Measurements from ENCODE around the gene LYPD6. TPM values are rescaled to one million over a fixed set of nuclear protein-coding genes. Genes with fewer than 3 reads are reported as not detected.

The LYPD6 gene
- total and polyA plus RNA-seq, 2 donors (not counting 1 experiment from before 2014, with no cell fraction given): not detected

DNA sequence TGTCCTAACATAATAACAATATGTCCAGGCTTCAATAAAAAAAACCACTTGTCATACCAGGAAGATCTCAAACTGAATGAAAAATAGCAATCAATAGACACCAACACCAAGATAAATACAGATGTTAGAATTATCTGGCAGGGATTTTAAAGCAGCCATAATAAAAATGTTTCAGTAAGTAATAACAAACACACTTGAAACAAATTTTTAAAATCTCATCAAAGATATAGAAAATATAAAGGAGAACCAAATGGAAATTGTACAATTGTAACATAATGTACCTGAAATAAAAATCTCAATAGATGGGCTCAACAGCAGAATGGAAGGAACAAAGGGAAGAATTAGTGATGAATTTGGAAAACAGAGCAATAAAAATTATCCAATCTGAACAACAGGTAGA, 128.1 kb downstream of the LYPD6 start:
- no peak overlapping the region for H3K4me2 ChIP-seq (replicated peaks; ENCODE audit: low read depth, low read length, poor library complexity, severe bottlenecking)
- TF ChIP-seq, protein P1, sequence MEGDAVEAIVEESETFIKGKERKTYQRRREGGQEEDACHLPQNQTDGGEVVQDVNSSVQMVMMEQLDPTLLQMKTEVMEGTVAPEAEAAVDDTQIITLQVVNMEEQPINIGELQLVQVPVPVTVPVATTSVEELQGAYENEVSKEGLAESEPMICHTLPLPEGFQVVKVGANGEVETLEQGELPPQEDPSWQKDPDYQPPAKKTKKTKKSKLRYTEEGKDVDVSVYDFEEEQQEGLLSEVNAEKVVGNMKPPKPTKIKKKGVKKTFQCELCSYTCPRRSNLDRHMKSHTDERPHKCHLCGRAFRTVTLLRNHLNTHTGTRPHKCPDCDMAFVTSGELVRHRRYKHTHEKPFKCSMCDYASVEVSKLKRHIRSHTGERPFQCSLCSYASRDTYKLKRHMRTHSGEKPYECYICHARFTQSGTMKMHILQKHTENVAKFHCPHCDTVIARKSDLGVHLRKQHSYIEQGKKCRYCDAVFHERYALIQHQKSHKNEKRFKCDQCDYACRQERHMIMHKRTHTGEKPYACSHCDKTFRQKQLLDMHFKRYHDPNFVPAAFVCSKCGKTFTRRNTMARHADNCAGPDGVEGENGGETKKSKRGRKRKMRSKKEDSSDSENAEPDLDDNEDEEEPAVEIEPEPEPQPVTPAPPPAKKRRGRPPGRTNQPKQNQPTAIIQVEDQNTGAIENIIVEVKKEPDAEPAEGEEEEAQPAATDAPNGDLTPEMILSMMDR (IDR thresholded peaks at IDR 0.05): no peak
- no peak for TF ChIP-seq EZH2 (IDR thresholded peaks at IDR 0.05; ENCODE audit: borderline replicate concordance, insufficient read depth, low read depth, low read length, poor library complexity, severe bottlenecking)
- Mint-ChIP-seq H3K27ac (no peak overlapping the region), H3K27me3 (no peaks in the 10 kb centered on the region), H3K9me3 (ENCODE audit: insufficient read depth) (peaks cover 7% of the 10 kb centered on the region), H3K4me1 (no peaks in the 10 kb centered on the region), H3K4me3 (no peak overlapping the region)
- no peaks in the 10 kb centered on the region for H3K79me2 ChIP-seq (ENCODE audit: control insufficient read depth, insufficient read depth, low read length)
- no peak overlapping the region for H3K27ac ChIP-seq (ENCODE audit: low read length in 2 of 2)
- no peak overlapping the region for H2AFZ ChIP-seq (ENCODE audit: insufficient read depth, low read depth, low read length, poor library complexity, severe bottlenecking)
- H3K4me3 ChIP-seq (ENCODE audit: control extremely low read depth in 1 of 5, extremely low read depth in 1 of 5, insufficient read depth in 1 of 5, low read depth in 2 of 5, low read length in 4 of 5): no peak overlapping the region
- intact Hi-C loops (cut with micrococcal nuclease): no loop called here
- no peaks in the 10 kb centered on the region for H3K36me3 ChIP-seq (replicated peaks in 1 of 2; ENCODE audit: control extremely low read depth in 1 of 2, control insufficient read depth in 1 of 2, extremely low read depth in 1 of 2, insufficient read depth in 2 of 2, low read length in 1 of 2)
- H3K4me1 ChIP-seq (ENCODE audit: control insufficient read depth in 2 of 2, insufficient read depth in 2 of 2, low read length in 2 of 2): no peaks in the 10 kb centered on the region
- no peak for ATAC-seq (ENCODE audit: low read depth)
- no peaks in the 10 kb centered on the region for H3K27me3 ChIP-seq (replicated peaks in 1 of 4; ENCODE audit: control extremely low read depth in 1 of 4, control insufficient read depth in 3 of 4, insufficient read depth in 4 of 4, low read length in 3 of 4)
- peaks cover 0 to 14% (median 2%) of the 10 kb centered on the region in 3 donors for H3K9me3 ChIP-seq (ENCODE audit: control extremely low read depth in 1 of 3, control insufficient read depth in 2 of 3, insufficient read depth in 1 of 3, low read length in 2 of 3)
- ChIA-PET POLR2A (no interaction called here), CTCF (no interaction called here)
- H4K20me1 ChIP-seq (ENCODE audit: control insufficient read depth, insufficient read depth, low read length, poor library complexity, severe bottlenecking): no peaks in the 10 kb centered on the region
- no peak overlapping the region for H3K9ac ChIP-seq (ENCODE audit: low read length)
- DNase-seq: no peak

DNA sequence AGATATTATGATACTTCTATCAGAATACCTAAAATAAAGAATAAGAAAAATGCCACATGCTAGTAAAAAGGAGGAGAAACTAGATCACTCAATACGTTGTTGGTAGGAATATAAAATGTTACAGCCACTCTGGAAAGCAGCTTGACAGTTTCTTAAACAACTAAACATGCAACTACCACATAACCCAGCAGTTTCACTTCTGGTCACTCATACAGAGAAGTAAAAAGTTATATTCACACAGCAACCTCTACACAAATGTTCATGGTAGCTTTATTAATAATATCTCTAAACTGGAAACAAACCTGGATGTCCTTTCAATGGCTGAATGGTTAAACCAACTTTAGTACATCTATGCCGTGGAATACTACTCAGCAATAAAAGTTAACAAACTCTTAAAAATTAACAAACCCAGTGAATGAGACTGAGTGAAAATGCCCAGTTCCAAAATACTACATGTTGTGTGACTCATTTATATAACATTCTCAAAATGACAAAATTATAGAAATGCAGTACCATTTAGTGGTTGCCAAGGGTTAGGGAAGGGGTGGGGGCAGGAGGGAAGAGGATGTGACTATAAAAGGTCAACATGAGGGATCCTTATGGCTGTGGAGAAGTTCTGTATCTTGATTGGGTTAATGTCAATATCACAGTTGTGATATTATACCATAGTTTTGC, 133.1 kb downstream of the LYPD6 start:
- no peaks in the 10 kb centered on the region for H3K36me3 ChIP-seq (replicated peaks in 1 of 2; ENCODE audit: control extremely low read depth in 1 of 2, control insufficient read depth in 1 of 2, extremely low read depth in 1 of 2, insufficient read depth in 2 of 2, low read length in 1 of 2)
- H3K27ac ChIP-seq (ENCODE audit: low read length in 2 of 2): no peak overlapping the region
- H3K27me3 ChIP-seq (replicated peaks in 1 of 4; ENCODE audit: control extremely low read depth in 1 of 4, control insufficient read depth in 3 of 4, insufficient read depth in 4 of 4, low read length in 3 of 4): no peaks in the 10 kb centered on the region
- CTCF ChIA-PET: no interaction called here
- intact Hi-C loops (cut with micrococcal nuclease): no loop called here
- H3K9ac ChIP-seq (ENCODE audit: low read length): no peak overlapping the region
- no peak overlapping the region for H3K27ac Mint-ChIP-seq
- no peaks in the 10 kb centered on the region for H3K4me1 Mint-ChIP-seq
- WGBS (ENCODE audit: insufficient coverage): no CpG with 5 or more reads among the region's 2 CpGs
- DNase-seq: no peak
- H3K27me3 Mint-ChIP-seq: no peaks in the 10 kb centered on the region
- no peak overlapping the region for H3K4me2 ChIP-seq (replicated peaks; ENCODE audit: low read depth, low read length, poor library complexity, severe bottlenecking)
- H3K4me1 ChIP-seq (ENCODE audit: control insufficient read depth in 2 of 2, insufficient read depth in 2 of 2, low read length in 2 of 2): no peaks in the 10 kb centered on the region
- no peak overlapping the region for H3K4me3 ChIP-seq (ENCODE audit: control extremely low read depth in 1 of 5, extremely low read depth in 1 of 5, insufficient read depth in 1 of 5, low read depth in 2 of 5, low read length in 4 of 5)
- H3K9me3 Mint-ChIP-seq (ENCODE audit: insufficient read depth): peaks cover 7% of the 10 kb centered on the region
- peaks cover 0 to 7% (median 0%) of the 10 kb centered on the region in 3 donors for H3K9me3 ChIP-seq (ENCODE audit: control extremely low read depth in 1 of 3, control insufficient read depth in 2 of 3, insufficient read depth in 1 of 3, low read length in 2 of 3)
- POLR2A ChIA-PET: no interaction called here
- no peak overlapping the region for H2AFZ ChIP-seq (ENCODE audit: insufficient read depth, low read depth, low read length, poor library complexity, severe bottlenecking)
- H4K20me1 ChIP-seq (ENCODE audit: control insufficient read depth, insufficient read depth, low read length, poor library complexity, severe bottlenecking): no peaks in the 10 kb centered on the region
- no peak for TF ChIP-seq EZH2 (IDR thresholded peaks at IDR 0.05; ENCODE audit: borderline replicate concordance, insufficient read depth, low read depth, low read length, poor library complexity, severe bottlenecking)
- TF ChIP-seq, protein P1 (IDR thresholded peaks at IDR 0.05): no peak
- no peaks in the 10 kb centered on the region for H3K79me2 ChIP-seq (ENCODE audit: control insufficient read depth, insufficient read depth, low read length)
- ATAC-seq (ENCODE audit: low read depth): no peak
- no peak overlapping the region for H3K4me3 Mint-ChIP-seq
